ENCODE results near the gene DCST2.

Gene DCST2

DNA sequence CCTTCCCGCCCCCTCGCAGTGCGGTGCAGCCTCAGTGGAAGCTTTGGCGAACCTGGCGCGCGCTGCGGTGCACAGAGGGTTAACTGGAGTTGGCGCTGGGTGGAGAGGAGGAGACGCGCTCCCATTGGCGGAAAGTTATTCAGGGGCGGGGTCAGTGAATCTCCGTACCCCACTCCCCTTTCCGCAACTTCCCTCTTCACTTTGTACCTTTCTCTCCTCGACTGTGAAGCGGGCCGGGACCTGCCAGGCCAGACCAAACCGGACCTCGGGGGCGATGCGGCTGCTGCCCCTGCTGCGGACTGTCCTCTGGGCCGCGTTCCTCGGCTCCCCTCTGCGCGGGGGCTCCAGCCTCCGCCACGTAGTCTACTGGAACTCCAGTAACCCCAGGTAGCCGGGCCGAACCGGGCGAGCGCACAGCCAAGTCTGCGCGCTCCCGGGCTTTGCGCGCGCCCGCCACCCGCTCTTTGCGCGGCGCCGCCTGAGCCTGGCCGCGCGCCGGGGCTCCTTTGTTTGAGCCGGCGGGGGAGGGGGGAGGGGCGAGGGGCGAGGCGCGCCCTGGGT is 30.0 kb upstream of the DCST2 start, which contains the start of gene EFNA4:
Gene EFNA4 (plus strand): TSS at position 191 of the 561 bp plus-strand sequence. CDS start 84 bp downstream, at position 275.
- Histone ChIP-seq H3K4me3 (ENCODE audit: low read length) (peak within 1 kb of the TSS; percentile 83), H3K4me1 (ENCODE audit: low read length) (peaks cover 26% of the 10 kb centered on the region), H3K36me3 (replicated peaks; ENCODE audit: low read depth, low read length) (peaks cover 16% of the 10 kb centered on the region), H3K9me3 (ENCODE audit: insufficient read depth, low read length) (no peaks in the 10 kb centered on the region), H3K9ac (ENCODE audit: low read length) (peak within 1 kb of the TSS; percentile 85), H3K79me2 (ENCODE audit: low read length) (peaks cover 13% of the 10 kb centered on the region), H3K27ac (ENCODE audit: low read length) (peak within 1 kb of the TSS; percentile 71), H3K27me3 (ENCODE audit: low read depth, low read length) (no peaks in the 10 kb centered on the region), H2AFZ (ENCODE audit: low read depth, low read length) (peak within 1 kb of the TSS; percentile 22; the same call in 1 of the 2 replicates), H3K4me2 (ENCODE audit: low read length) (peak within 1 kb of the TSS; percentile 91), H4K20me1 (ENCODE audit: insufficient read depth, low read length) (peaks cover 10% of the 10 kb centered on the region; the same call in 1 of the 2 replicates)
- TF ChIP-seq, protein P1, sequence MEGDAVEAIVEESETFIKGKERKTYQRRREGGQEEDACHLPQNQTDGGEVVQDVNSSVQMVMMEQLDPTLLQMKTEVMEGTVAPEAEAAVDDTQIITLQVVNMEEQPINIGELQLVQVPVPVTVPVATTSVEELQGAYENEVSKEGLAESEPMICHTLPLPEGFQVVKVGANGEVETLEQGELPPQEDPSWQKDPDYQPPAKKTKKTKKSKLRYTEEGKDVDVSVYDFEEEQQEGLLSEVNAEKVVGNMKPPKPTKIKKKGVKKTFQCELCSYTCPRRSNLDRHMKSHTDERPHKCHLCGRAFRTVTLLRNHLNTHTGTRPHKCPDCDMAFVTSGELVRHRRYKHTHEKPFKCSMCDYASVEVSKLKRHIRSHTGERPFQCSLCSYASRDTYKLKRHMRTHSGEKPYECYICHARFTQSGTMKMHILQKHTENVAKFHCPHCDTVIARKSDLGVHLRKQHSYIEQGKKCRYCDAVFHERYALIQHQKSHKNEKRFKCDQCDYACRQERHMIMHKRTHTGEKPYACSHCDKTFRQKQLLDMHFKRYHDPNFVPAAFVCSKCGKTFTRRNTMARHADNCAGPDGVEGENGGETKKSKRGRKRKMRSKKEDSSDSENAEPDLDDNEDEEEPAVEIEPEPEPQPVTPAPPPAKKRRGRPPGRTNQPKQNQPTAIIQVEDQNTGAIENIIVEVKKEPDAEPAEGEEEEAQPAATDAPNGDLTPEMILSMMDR (IDR thresholded peaks at IDR 0.05; ENCODE audit: low read depth, low read length) = no peak
- no peak for TF ChIP-seq EZH2phosphoT487 (IDR thresholded peaks at IDR 0.05; ENCODE audit: low read depth)

DNA sequence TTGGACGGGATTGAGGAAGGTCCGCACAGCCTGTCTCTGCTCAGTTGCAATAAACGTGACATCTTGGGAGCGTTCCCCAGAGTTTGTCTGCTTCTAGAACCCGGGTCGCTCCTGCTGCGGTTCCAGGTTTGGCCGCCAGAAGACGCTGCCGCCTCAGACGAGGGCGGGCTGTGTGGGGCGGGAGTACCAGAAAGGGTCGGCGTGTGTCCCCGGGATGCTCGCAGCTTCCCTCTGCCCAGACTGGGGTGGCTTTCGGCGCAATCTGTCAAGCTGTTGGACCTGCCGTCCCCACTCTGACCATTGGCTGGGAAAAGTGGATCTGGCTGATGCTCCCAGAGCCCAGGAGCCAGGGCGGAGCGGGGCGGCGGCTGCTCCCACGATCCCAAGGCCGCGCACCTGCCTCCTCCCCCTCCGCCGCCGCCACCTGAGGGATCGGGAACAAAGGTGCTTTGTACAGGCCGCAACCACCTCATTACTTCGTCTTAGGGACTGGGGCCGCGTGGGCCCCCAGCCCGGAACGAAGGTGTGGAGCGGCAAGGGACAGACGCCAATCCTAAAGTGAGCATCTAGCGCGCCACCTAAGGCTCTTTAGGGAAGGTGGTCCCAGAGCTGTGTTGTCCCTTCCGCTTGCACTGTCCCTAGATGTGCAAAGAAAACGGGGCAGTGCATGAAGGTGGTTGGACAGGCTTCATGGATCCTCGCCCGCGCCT is 29.3 kb upstream of the DCST2 start:
- Histone ChIP-seq H3K4me1 (ENCODE audit: low read length) (peaks cover 26% of the 10 kb centered on the region), H3K27me3 (ENCODE audit: low read depth, low read length) (no peaks in the 10 kb centered on the region), H3K9ac (ENCODE audit: low read length) (peak overlapping the region; percentile 85; the same call in 1 of the 2 replicates), H3K4me3 (ENCODE audit: low read length) (peak overlapping the region; percentile 83), H3K27ac (ENCODE audit: low read length) (no peak overlapping the region), H2AFZ (ENCODE audit: low read depth, low read length) (peak overlapping the region; percentile 18; the same call in 1 of the 2 replicates), H3K9me3 (ENCODE audit: insufficient read depth, low read length) (no peaks in the 10 kb centered on the region), H3K79me2 (ENCODE audit: low read length) (peaks cover 13% of the 10 kb centered on the region), H3K36me3 (replicated peaks; ENCODE audit: low read depth, low read length) (peaks cover 13% of the 10 kb centered on the region), H3K4me2 (ENCODE audit: low read length) (peak overlapping the region; percentile 91), H4K20me1 (ENCODE audit: insufficient read depth, low read length) (peaks cover 10% of the 10 kb centered on the region; the same call in 1 of the 2 replicates)
- TF ChIP-seq, protein P1 (IDR thresholded peaks at IDR 0.05; ENCODE audit: low read depth, low read length) = peak; percentile 56
- no peak for TF ChIP-seq EZH2phosphoT487 (IDR thresholded peaks at IDR 0.05; ENCODE audit: low read depth)

DNA sequence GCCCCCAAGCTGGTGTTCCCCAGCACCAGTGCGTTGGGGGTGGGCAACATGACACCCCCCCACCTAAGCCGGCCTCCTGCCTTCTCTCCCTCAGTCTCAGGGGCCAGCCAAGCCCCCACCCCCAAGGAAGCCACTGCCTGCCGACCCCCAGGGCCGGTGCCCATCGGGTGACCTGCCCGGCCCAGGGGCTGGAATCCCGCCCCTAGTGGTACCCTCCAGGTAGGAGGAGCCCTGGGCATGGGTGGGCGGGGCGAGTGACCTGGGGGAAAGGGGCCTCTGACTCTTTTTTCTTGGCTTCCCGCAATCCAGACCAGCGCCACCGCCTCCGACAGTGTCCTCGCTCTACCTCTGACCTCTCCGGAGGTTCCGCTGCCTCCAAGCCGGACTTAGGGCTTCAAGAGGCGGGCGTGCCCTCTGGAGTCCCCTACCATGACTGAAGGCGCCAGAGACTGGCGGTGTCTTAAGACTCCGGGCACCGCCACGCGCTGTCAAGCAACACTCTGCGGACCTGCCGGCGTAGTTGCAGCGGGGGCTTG is 28.6 kb upstream of the DCST2 start:
- H3K4me1 ChIP-seq (ENCODE audit: low read length) = peaks cover 26% of the 10 kb centered on the region
- peak overlapping the region; percentile 91 for H3K4me2 ChIP-seq (ENCODE audit: low read length)
- H3K27ac ChIP-seq (ENCODE audit: low read length) = no peak overlapping the region

More for the DNA sequence above, 28.6 kb upstream of the DCST2 start:
- H4K20me1 ChIP-seq (ENCODE audit: insufficient read depth, low read length) = peaks cover 10% of the 10 kb centered on the region; the same call in 1 of the 2 replicates
- TF ChIP-seq, protein P1 (IDR thresholded peaks at IDR 0.05; ENCODE audit: low read depth, low read length) = no peak
- no peak for TF ChIP-seq EZH2phosphoT487 (IDR thresholded peaks at IDR 0.05; ENCODE audit: low read depth)
- peak overlapping the region; percentile 45; the same call in 1 of the 2 replicates for H3K9ac ChIP-seq (ENCODE audit: low read length)
- no peaks in the 10 kb centered on the region for H3K27me3 ChIP-seq (ENCODE audit: low read depth, low read length)
- no peak overlapping the region for H2AFZ ChIP-seq (ENCODE audit: low read depth, low read length)
- peaks cover 13% of the 10 kb centered on the region for H3K79me2 ChIP-seq (ENCODE audit: low read length)
- peak overlapping the region; percentile 83 for H3K4me3 ChIP-seq (ENCODE audit: low read length)
- H3K36me3 ChIP-seq (replicated peaks; ENCODE audit: low read depth, low read length) = peaks cover 12% of the 10 kb centered on the region
- H3K9me3 ChIP-seq (ENCODE audit: insufficient read depth, low read length) = no peaks in the 10 kb centered on the region
